PFSK-1 (cell line): ENCODE measurements around the gene PISD.

Experiments
- FOXP2 ChIP-seq: optimal IDR thresholded peaks from 2 replicates; pipeline ENCODE3; 2011; ENCODE audit warnings: borderline replicate concordance, control low read depth, inconsistent platforms; ENCODE audit not compliant: insufficient read depth; ENCODE audit errors: extremely low read length, extremely low read depth
- POLR2AphosphoS5 ChIP-seq: IDR thresholded peaks from 2 replicates; pipeline ENCODE4 v1.6.1; 2012; ENCODE audit warnings: low read depth, mild to moderate bottlenecking, control low read depth, low read length, moderate library complexity
- REST ChIP-seq, 2 experiments: IDR thresholded peaks; 2 replicates each; pipeline versions ENCODE4 v1.6.1 to v1.8.0; 2011 to 2012; ENCODE audit warnings: low read depth in 2 of 2, low read length in 2 of 2, control low read depth in 1 of 2, inconsistent platforms in 1 of 2, mild to moderate bottlenecking in 1 of 2, moderate library complexity in 1 of 2; ENCODE audit not compliant: insufficient read depth in 1 of 2
- SIN3A ChIP-seq: IDR thresholded peaks from 2 replicates; pipeline ENCODE4 v1.6.1; 2012; ENCODE audit warnings: mild to moderate bottlenecking, low read length, moderate library complexity, borderline replicate concordance; ENCODE audit not compliant: insufficient read depth
- TAF1 ChIP-seq: IDR thresholded peaks from 2 replicates; pipeline ENCODE4 v1.6.1; 2012; ENCODE audit warnings: low read length, control low read depth, borderline replicate concordance; ENCODE audit not compliant: insufficient read depth

PISD gene

GRCh38 chr22:31595271-31595670 lies 66.7 kb downstream of the PISD start:
- TF ChIP-seq POLR2AphosphoS5 (no peak), TAF1 (no peak), REST (IDR thresholded peaks at IDR 0.05; ENCODE audit: insufficient read depth in 1 of 2, low read depth in 2 of 2, low read length in 2 of 2) (no peak), FOXP2 (no peak), SIN3A (no peak)

- TF ChIP-seq FOXP2 = no peak
- no peak for TF ChIP-seq SIN3A
- no peak for TF ChIP-seq POLR2AphosphoS5
These were observed 72.9 kb downstream of the PISD start for GRCh38 chr22:31588970-31589675.

- TF ChIP-seq SIN3A (no peak), TAF1 (no peak), POLR2AphosphoS5 (no peak), FOXP2 (no peak), REST (IDR thresholded peaks at IDR 0.05; ENCODE audit: insufficient read depth in 1 of 2, low read depth in 2 of 2, low read length in 2 of 2) (no peak)
These were observed 75.7 kb downstream of the PISD start for GRCh38 chr22:31586137-31586920.

- TF ChIP-seq SIN3A (no peak), FOXP2 (no peak), REST (IDR thresholded peaks at IDR 0.05; ENCODE audit: insufficient read depth in 1 of 2, low read depth in 2 of 2, low read length in 2 of 2) (no peak), TAF1 (no peak), POLR2AphosphoS5 (no peak)
These were observed 76.7 kb downstream of the PISD start for GRCh38 chr22:31585161-31585859.

GRCh38 chr22:31584804-31585160 lies 77.2 kb downstream of the PISD start:
- TF ChIP-seq FOXP2 = no peak
- no peak for TF ChIP-seq TAF1
- no peak for TF ChIP-seq REST (IDR thresholded peaks at IDR 0.05; ENCODE audit: insufficient read depth in 1 of 2, low read depth in 2 of 2, low read length in 2 of 2)
- no peak for TF ChIP-seq POLR2AphosphoS5
- no peak for TF ChIP-seq SIN3A
